HepG2 (cell line): Measurements from ENCODE around the gene CDK5R1. TPM values are rescaled to one million over a fixed set of nuclear protein-coding genes. Genes with fewer than 3 reads are reported as not detected.

ENCODE experiments used
- ATAC-seq: fragments of 200-7000 bp; cut with Tn5 transposase; 3 replicates; pipeline ENCODE4 v1.9.1; 2020; ENCODE audit warnings: mild to moderate bottlenecking, moderate library complexity
- BruUV-seq: library from RNA; stranded (reverse); fragments of 400-500 nt; replicated peaks from 2 replicates; lab custom pipeline; 2021; lab: Mats Ljungman, UMichigan
- CTCF ChIA-PET: fragments of 300-600 bp; formaldehyde crosslinking; extraction: SDS; loops from one replicate; lab custom pipeline; 2021; ENCODE audit warnings: low total read pairs, inconsistent platforms, low intra/inter-chr PET ratio; lab: Yijun Ruan, JAX
- POLR2A ChIA-PET: fragments of 350-600 bp; sonication (Branson Sonifier 250); formaldehyde crosslinking; loops from one replicate; lab custom pipeline; 2020; ENCODE audit warnings: antibody characterized with exemption, inconsistent platforms; lab: Yijun Ruan, JAX
- DNase-seq: peaks from one replicate; pipeline ENCODE4 v3.0.0-alpha.2; 2015; ENCODE audit warnings: low spot score
- FAIRE-seq: peaks from 3 replicates; lab custom pipeline; 2011; peaks lifted over from hg19 to GRCh38; lab: Jason Lieb, UNC
- H2AFZ ChIP-seq: one replicate; pipeline ENCODE4 v1.6.1; 2011; ENCODE audit warnings: low read length, inconsistent platforms
- H3K27ac ChIP-seq: fragments of 300-600 bp; 3 replicates; pipeline ENCODE4 v1.8.0; 2011; ENCODE audit warnings: mixed run types, mild to moderate bottlenecking, mixed read lengths, low read length, inconsistent platforms; ENCODE audit not compliant: insufficient read depth; ENCODE audit errors: extremely low read length
- H3K27me3 ChIP-seq, 2 experiments: fragments of 200-600 bp in 1 of 2; 2 replicates in 1 of 2; 3 replicates in 1 of 2; pipeline versions ENCODE4 v1.6.0 to v1.8.0; 2011; ENCODE audit warnings: low read length in 2 of 2, mild to moderate bottlenecking in 2 of 2, moderate library complexity in 2 of 2, inconsistent platforms in 1 of 2; ENCODE audit not compliant: insufficient read depth in 2 of 2, control insufficient read depth in 1 of 2
- H3K36me3 ChIP-seq, 2 experiments: fragments of 200-600 bp in 1 of 2; replicated peaks in 1 of 2; 2 replicates in 1 of 2; 3 replicates in 1 of 2; pipeline versions ENCODE4 v1.5.1 to v1.8.0; 2011; ENCODE audit warnings: low read length in 2 of 2, inconsistent platforms in 1 of 2; ENCODE audit not compliant: insufficient read depth in 2 of 2, control insufficient read depth in 1 of 2
- H3K4me1 ChIP-seq: 2 replicates; pipeline ENCODE4 v1.5.1; 2012; ENCODE audit warnings: low read length, inconsistent platforms; ENCODE audit not compliant: insufficient read depth
- H3K4me2 ChIP-seq: 2 replicates; pipeline ENCODE4 v1.6.0; 2011; ENCODE audit warnings: low read depth, low read length, inconsistent platforms
- H3K4me3 ChIP-seq, 3 experiments: fragments of 200-600 bp in 1 of 3; sonication (generic), shearing (Covaris generic) in 1 of 3; replicated peaks in 1 of 3; 2 replicates each; pipeline ENCODE4 v1.5.1; 2011 to 2016; ENCODE audit warnings: low read length in 3 of 3, inconsistent platforms in 2 of 3, low read depth in 2 of 3, mild to moderate bottlenecking in 2 of 3, control low read depth in 1 of 3, mixed read lengths in 1 of 3; ENCODE audit not compliant: insufficient read depth in 1 of 3
- H3K79me2 ChIP-seq: one replicate; pipeline ENCODE4 v1.6.1; 2011; ENCODE audit warnings: low read length, inconsistent platforms; ENCODE audit not compliant: insufficient read depth
- H3K9ac ChIP-seq: 2 replicates; pipeline ENCODE4 v1.6.0; 2011; ENCODE audit warnings: mild to moderate bottlenecking, low read depth, low read length, inconsistent platforms; ENCODE audit not compliant: insufficient read depth
- H3K9me3 ChIP-seq: 2 replicates; pipeline ENCODE4 v1.5.1; 2012; ENCODE audit warnings: mild to moderate bottlenecking, low read length
- H4K20me1 ChIP-seq: 2 replicates; pipeline ENCODE4 v1.6.0; 2011; ENCODE audit warnings: inconsistent platforms, mild to moderate bottlenecking, low read length, moderate library complexity; ENCODE audit not compliant: insufficient read depth
- POLR2G ChIP-seq: fragments of 200-400 bp; formaldehyde crosslinking; IDR thresholded peaks from 2 replicates; pipeline ENCODE4 v1.6.1; 2018; ENCODE audit warnings: mild to moderate bottlenecking, low read depth, low read length, moderate library complexity
- ZBTB33 ChIP-seq: sonication (generic); formaldehyde crosslinking; IDR thresholded peaks from 2 replicates; pipeline ENCODE4 v1.4.0; 2020; ENCODE audit warnings: missing genetic modification reagents
- ZNF691 ChIP-seq: sonication (generic); formaldehyde crosslinking; IDR thresholded peaks from 2 replicates; pipeline ENCODE4 v1.4.0; 2020; ENCODE audit warnings: missing genetic modification reagents, low read depth, mild to moderate bottlenecking, borderline replicate concordance
- WGBS: methylation state at CpG from one replicate; pipeline ENCODE4 v1.1.6; 2017; ENCODE audit warnings: low lambda C conversion rate; 5-methylcytosine and 5-hydroxymethylcytosine counted together
- in situ Hi-C: cut with HindIII; loops from 2 replicates; pipeline ENCODE4 v1.10.0; 2017; ENCODE audit warnings: low pct_unique_long_range_greater_than_20kb; ENCODE audit not compliant: extremely low pct_ligation_motif_present
- intact Hi-C: fragments of 100-400 bp; cut with micrococcal nuclease; formaldehyde crosslinking; loops from one replicate; pipeline ENCODE4 v1.10.0; 2022; ENCODE audit not compliant: unreplicated experiment
- polyA plus RNA-seq, 8 experiments: library from polyadenylated mRNA; depleted of rRNA in 3 of 8; stranded (reverse) in 7 of 8; unstranded in 1 of 8; fragments of >200 nt; fragmentation: Illumina TruSeq in 4 of 8; extraction: Trizol in 4 of 8; gene quantifications; 2 replicates each; pipeline versions ENCODE4 v1.2.1 to v1.2.3, GENCODE V29; 2011 to 2016; ENCODE audit warnings: low read depth in 4 of 8, missing spikeins in 1 of 8, mixed read lengths in 1 of 8; ENCODE audit not compliant: insufficient read depth in 1 of 8
- total RNA-seq, 5 experiments: library from RNA; depleted of rRNA; stranded (reverse); fragments of >200 nt; fragmentation: Illumina TruSeq; extraction: Trizol; gene quantifications; 2 replicates each; pipeline ENCODE4 v1.2.3, GENCODE V29; 2016; ENCODE audit warnings: low read depth in 1 of 5

The CDK5R1 gene
- total and polyA plus RNA-seq, 2 of the 13 experiments (the other 11 are each of a cell fraction or from before 2014, with no cell fraction given): 1.1 to 3.9 TPM

- Histone ChIP-seq H4K20me1 (no peaks in the 10 kb centered on the region), H3K36me3 (peaks cover 15 to 45% of the 10 kb centered on the region in 2 experiments; a peak in 4 of 5 replicates), H2AFZ (no peak overlapping the region), H3K4me3 (no peak overlapping the region), H3K79me2 (no peaks in the 10 kb centered on the region), H3K4me1 (peaks cover 21% of the 10 kb centered on the region), H3K9ac (no peak overlapping the region)
- intact Hi-C loops (loop anchor here (5.0 kb wide), 1 partner anchor 275 kb away; no protein-coding TSS in a partner anchor), in situ Hi-C loops (loop anchor here (10.0 kb wide), 1 partner anchor 272 kb away; no protein-coding TSS in a partner anchor)
- CTCF ChIA-PET: no interaction called here
- no peak for ATAC-seq
- POLR2A ChIA-PET: no interaction called here
- peak; percentile 56; the same call in 1 of the 2 replicates for TF ChIP-seq ZBTB33 (CRISPR knock-in tag)
- no peak for TF ChIP-seq ZNF691 (CRISPR knock-in tag)
- peak; percentile 32; the same call in 1 of the 2 replicates for TF ChIP-seq POLR2G
- TF ChIP-seq, all 625 proteins: peak for 2
- DNase-seq: no peak
- H3K9me3 ChIP-seq: no peaks in the 10 kb centered on the region
- no peaks in the 10 kb centered on the region for H3K27me3 ChIP-seq
- 91% methylated on average over 11 of the region's 11 CpGs for WGBS
- no peak overlapping the region for H3K4me2 ChIP-seq
- no peak for FAIRE-seq
- H3K27ac ChIP-seq: no peak overlapping the region
- no TSS peak for BruUV-seq
Observed at GRCh38 chr17:32482568-32483320, 4.0 kb upstream of the CDK5R1 start.
